NCI-H1436 (cell line): ENCODE results near the gene AGBL4.
"Not testable (repeated sequence)": the region's sequence is repeated elsewhere in the genome, so short reads cannot be mapped to it uniquely, and the experiment has no call there.

Source experiments
- DNase-seq: peaks from one replicate; lab custom pipeline; 2025; lab: John Stamatoyannopoulos, UW

The AGBL4 gene

DNA sequence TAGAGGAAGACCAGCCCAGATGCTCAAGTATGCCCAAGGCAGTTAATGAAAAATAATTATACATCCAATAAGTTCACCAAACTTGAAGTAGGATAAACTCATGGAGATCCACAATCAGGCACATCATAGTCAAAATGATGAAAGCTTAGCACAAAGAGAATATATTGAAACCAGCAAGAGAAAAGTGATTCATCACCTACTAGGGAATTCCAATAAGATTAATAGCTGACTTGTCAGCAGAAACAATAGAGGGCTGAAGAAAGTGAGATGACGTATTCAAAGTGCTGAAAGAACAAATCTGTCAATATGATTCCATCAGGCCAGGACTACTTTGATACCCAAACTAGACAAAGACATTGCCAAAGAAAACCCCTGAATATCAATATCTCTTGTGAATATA, 995.4 kb downstream of the AGBL4 start:
- no peak for DNase-seq

DNA sequence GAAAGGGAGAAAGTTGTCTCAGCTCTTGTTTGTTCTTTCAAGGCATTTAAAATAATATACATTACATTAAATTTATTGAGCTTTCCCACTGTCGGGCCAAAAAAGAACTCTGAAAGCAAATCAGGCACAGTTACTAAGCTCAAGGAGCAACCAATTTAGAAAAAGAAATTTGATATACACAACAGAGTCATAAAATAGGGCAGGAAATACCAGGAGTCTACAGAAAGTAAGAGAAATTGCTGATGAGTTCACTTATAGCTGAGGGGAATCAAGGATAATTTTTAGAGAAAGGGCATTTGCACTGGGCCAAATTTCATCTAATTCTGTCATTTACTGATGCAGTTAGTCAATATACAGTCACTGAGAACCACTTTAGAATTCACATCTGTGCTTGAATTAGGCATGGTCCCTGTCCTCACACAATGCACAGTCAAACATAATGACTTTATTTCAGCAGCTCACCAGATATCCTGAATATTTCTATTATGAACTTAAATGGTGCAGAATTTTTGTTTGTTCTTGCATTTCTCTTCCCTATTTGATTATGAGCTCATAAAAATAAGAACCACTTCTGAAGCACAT, 997.4 kb downstream of the AGBL4 start:
- no peak for DNase-seq

DNA sequence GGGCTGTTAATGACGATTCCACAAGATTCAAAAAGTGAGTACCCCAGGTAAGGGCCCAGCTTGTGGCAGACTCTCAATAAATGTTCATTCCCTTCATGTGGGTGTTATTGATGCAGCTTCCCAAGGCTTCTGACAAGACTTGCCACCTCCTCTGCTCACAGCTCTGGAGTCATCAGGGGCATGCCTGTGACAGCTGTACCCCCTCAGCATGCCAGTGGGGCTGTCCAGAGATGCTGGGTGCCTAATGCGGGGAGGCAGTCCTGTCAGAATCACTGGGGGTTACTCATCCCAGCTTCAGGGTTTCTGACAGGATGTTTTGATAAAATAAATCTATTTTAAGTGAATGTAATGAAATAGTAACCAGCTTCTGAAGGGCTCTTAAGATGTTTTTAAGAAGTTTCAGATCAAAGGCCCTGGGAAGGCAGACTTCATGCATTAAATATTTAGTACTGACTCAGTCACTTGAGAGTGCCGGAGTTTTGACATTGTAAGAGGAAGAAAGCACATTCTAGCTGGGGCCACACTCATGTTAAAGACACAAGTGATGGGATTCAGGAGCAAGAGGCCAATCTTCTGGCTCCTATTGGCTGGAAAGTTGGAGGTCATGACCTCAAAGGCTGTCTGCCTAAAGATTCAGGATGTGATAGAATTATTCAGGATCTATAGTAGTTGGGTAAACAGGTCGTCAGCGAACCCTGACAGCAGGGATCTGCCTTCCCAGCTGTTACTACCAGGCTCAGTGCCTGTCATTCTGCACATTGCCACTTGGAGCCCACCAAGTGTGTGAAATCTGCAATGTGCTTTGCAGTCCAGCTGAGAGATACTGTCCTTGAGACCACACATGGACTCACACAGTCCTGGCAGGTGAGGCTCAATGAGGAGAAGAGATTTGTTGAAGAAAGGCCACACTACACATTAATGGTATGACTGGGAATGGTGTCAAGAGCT, 1007.5 kb downstream of the AGBL4 start:
- DNase-seq, result no peak

DNA sequence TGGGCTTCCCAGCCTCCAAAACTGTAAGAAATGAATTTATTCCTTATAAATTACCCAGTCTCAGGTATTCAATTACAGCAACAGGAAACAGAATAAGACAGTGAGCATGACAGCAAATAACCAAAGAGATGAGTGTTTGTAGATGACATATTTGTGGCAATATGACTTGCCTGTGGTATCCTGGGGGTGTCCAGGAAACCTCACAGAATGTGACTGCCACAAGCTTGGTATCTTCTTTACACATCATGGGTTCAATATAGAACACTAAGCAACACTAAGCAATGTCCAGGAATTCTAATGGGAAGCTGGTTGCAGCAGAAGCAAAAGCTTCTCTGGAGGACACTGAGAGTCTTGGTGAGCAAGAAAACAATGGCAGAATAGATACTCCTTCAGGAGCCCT, 1010.7 kb downstream of the AGBL4 start:
- no peak for DNase-seq

- DNase-seq, result not testable (repeated sequence)
These were observed 1020.8 kb downstream of the AGBL4 start for GRCh38 chr1:49002981-49003380.

GRCh38 chr1:48999321-48999720, 1024.4 kb downstream of the AGBL4 start:
- no peak for DNase-seq

GRCh38 chr1:48996311-48996710, 1027.4 kb downstream of the AGBL4 start:
- no peak for DNase-seq

GRCh38 chr1:48988633-48989197, 1035.0 kb downstream of the AGBL4 start:
- no peak for DNase-seq

DNA sequence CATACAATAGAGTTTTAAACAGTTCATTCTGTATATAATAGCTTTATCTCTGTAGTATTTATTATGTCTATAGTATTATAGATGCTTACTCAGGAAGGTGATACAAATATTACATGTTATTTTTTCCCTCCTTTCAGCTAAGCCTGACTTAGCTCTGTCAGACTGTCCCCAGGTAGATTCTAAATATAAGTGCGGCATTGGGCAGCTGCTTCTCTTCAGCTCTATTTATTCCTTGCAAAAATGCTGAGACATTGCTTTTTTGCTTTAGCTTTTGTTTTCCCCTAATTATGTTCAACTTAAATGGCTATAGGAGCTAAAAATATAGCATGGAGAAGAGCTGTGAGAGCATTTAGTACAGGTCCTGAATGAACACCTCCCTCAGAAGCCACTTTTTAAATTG, 1043.8 kb downstream of the AGBL4 start:
- DNase-seq, result no peak

DNA sequence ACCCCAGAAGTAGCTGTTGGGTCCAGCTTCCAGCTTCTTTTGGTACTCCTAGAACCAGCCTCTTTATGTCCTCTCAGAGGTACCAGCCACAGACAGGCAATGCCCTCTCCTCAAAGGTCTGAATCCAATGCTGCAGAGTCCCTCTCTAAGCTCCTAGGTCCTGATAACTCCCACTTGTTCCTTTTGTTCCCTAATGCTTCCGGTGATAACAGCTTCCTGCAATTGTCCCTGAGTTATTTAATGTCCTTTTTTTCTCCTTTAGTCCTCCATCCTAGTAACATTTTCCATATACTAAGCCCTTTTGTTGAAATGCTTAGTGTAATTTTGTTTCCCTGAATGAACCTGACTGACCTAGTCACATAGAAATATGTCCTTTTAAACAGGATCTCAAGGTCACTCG, 1045.3 kb downstream of the AGBL4 start:
- no peak for DNase-seq

- DNase-seq, result no peak
These were observed 1046.5 kb downstream of the AGBL4 start for GRCh38 chr1:48977273-48977672.

DNA sequence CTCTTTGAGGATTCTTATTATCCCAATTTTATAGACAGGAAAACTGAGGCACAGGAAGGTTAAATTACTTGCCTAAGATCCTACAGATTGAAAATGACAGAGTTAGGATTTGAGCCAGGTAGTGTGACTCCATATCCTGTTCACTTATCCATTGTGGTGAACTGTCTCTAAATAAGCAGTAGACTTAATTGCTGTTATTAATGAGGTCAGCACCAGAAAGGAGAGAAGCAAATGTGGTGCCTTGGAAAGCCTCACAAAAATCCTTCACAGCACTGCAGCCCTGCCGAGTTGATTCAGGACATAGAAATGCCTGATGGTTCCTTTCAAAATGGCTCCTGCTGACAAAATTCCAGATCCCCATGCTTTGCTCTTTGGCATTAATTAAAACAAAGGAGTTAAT, 1053.8 kb downstream of the AGBL4 start:
- DNase-seq, result no peak

GRCh38 chr1:48967318-48967717, 1056.4 kb downstream of the AGBL4 start:
- no peak for DNase-seq

GRCh38 chr1:48966583-48966982, 1057.2 kb downstream of the AGBL4 start:
- DNase-seq, result no peak

- no peak for DNase-seq
These were observed 1063.4 kb downstream of the AGBL4 start for GRCh38 chr1:48960320-48960719.

DNA sequence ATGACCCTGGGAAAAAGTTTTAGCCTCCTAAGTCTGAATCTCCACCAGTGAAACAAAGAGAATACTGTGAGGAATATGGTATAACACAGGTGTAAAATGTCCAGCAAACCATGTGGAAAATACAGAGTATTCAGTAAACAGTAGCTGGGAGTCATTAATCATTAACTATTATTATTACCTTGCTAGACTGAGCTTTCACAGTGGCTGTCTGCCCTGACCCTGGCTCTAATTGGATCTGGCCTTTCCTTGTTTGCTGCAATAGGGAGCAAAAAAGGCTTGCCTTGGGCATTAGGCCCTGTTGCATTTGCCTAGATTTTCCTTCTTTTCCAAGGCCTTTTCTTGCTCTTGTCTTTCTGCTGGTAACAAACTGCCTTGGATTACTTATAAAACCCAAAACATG, 1068.0 kb downstream of the AGBL4 start:
- no peak for DNase-seq

DNA sequence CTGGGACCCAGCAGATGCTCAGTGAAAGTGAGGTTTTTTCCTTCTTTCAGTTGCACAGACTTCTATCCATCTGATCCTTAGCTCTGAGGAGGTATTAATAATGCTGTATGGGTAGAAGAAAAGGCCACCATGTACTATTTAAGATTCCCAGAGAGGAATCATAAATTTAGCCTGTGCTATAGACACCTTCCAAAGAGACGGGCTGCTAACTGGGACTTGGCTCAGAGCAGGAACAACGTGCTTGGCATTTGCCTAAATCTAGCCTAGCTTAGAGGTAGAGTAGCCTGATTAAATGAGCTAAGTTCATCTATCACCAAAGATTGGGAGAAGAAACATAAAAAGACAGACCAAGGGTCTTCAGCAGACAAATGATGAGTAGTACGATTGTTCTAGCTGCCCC, 1070.1 kb downstream of the AGBL4 start:
- no peak for DNase-seq

DNA sequence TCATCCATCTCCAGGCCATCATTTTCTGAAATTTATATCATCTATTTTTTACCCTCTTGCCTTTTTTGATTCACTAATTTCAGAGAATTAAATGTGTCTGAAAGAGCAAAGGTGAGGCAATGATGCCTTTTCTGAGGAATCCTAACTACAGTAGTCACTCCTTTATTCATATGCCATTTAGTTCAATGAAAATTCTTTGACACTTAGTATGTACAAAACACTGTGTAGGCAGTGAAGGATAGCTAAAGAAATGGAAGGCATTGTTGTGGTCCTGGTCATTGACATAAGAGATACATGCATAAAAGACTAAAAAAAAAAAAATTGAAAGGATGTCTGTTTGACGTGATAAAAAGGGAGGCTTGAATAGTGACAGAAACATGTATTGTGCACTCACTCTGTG, 1075.2 kb downstream of the AGBL4 start:
- DNase-seq, result no peak

DNA sequence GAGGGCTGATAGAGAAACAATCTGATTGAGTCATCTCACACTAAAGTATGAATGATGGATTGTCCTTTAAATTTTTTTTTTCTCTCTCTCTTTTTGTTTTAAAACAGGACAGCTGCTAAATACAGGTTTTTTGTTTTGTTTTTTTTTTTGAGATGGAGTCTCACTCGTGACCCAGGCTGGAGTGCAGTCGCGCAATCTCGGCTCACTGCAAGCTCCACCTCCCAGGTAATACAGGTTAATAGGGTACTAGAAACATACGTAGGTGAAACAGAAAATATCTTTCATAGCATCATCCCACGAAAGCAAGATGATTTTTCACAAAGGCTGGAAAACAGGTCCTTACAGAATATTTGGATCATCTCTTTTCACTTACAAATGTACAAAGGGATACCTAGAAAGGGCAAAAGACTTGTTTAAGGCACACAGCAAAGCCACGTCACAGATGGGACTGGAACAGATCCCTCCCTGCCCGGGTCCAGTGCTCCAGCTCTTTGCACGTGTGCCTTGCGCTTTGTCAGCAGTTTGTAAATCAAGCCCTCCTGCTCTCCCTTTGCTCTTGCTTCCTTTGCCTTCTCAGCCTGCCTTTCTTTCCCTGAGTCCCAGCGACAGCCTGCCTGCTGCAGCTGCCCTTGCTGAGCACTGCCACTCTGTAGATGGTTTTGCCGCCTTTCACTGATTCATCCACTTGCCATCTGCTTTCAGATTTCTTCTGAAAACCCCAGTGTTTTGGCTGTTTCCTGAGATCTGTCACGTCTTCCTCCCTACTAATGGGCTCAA, 1075.8 kb downstream of the AGBL4 start:
- DNase-seq, result no peak

DNA sequence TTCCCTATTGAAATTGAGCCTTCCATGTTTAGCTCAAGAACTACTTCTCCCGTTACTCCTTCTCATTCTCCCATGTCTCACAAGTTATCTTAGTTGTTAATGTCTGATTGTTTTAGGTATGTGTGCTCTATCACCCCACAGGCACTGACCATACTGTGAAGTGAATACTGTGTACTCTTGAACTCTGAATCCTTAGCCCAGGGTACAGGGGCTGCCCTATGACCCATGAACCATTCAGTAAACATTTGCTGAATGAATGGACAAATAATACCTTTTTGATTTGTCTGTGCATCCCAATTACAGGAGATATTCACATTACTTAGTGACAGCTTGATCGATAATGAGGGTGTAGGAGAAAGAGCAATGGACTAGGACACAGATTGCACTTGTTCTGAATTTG, 1077.7 kb downstream of the AGBL4 start:
- DNase-seq, result no peak

- no peak for DNase-seq
These were observed 1078.9 kb downstream of the AGBL4 start for GRCh38 chr1:48944811-48945210.

DNA sequence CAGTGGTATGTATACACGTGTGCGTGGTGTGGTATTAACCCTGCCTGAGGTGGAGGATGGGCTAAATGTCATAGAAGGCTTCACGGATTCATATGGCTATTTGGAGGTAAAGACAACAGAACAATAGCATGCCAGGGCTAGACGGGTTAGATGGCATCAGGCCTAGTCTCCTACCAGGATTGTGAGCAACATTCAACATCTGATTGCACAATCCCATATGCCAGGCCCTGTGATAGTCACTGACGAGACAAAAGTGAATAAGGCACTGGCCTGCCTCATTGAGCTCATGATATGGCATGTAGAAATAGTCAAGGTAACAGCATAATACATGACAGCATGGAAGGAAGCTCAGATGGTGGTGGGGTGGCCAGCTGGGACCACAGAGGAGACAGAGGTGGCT, 1079.9 kb downstream of the AGBL4 start:
- DNase-seq, result no peak

DNA sequence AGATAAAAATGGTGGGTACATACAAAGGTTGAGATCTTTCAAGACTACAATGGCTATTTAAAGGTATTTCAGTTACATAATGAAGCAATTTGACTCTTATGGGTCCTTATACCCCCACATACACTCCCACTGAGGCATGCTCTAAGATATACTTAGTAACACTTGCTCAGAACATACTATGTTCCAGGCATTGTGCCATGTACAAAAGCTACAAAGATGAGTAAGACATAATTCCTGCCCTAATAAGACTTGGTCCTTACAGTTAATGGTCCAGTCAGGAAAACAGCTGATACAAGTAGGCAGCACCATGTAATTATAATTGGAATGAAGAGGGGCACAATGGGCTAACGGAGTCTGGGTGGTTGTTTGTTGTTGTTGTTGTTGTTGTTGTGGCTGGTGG, 1080.4 kb downstream of the AGBL4 start:
- DNase-seq, result no peak
